ENCODE results near the gene PAK4. TPM values are rescaled to one million over a fixed set of nuclear protein-coding genes. Genes with fewer than 3 reads are reported as not detected.

The PAK4 gene
- total RNA-seq, 1 experiment from 2014 or later = 63.1 TPM

- peaks cover 2% of the 10 kb centered on the region for H3K23me2 ChIP-seq (ENCODE audit: insufficient read length, low read depth, low read length, poor library complexity, severe bottlenecking)
- H3K4ac ChIP-seq (ENCODE audit: low read depth, low read length) = no peak overlapping the region
- no peaks in the 10 kb centered on the region for H3K27me3 Mint-ChIP-seq (ENCODE audit: low read depth)
- no peak overlapping the region for H4K5ac ChIP-seq (ENCODE audit: insufficient read length, low read depth, low read length)
- no peak overlapping the region for H2AK5ac ChIP-seq (ENCODE audit: insufficient read length, low read length)
- H3K9me3 Mint-ChIP-seq = no peaks in the 10 kb centered on the region
- H3K9me3 ChIP-seq (ENCODE audit: control insufficient read depth, low read depth, low read length) = no peaks in the 10 kb centered on the region
- H3T11ph ChIP-seq (ENCODE audit: low read length) = no peak overlapping the region
- no peak overlapping the region for H2AFZ ChIP-seq (ENCODE audit: low read length)
- WGBS (ENCODE audit: extremely low coverage, insufficient read length, low lambda C conversion rate) = no CpG with 5 or more reads among the region's 23 CpGs
- peak overlapping the region; percentile 5 for H3K27ac ChIP-seq (ENCODE audit: insufficient read length, low read depth, low read length)
- no peak for TF ChIP-seq CTCF (conservative IDR thresholded peaks at IDR 0.05)
- peaks cover 5% of the 10 kb centered on the region; the same call in 1 of the 2 replicates for H3K4me1 ChIP-seq (ENCODE audit: insufficient read depth, low read length)
- H3K4me2 ChIP-seq (ENCODE audit: insufficient read depth, insufficient read length, low read length) = no peak overlapping the region
- H3K4me3 Mint-ChIP-seq = no peak overlapping the region; a peak in 1 of 5 replicates
- no peak overlapping the region for H2BK20ac ChIP-seq (ENCODE audit: low read depth, low read length, poor library complexity, severe bottlenecking)
- peaks cover 37 to 49% of the 10 kb centered on the region in 2 experiments for H3K4me1 Mint-ChIP-seq
- H4K8ac ChIP-seq (replicated peaks; ENCODE audit: insufficient read length, low read depth, low read length) = peak overlapping the region; percentile 90
- no peak overlapping the region for H2BK12ac ChIP-seq (ENCODE audit: insufficient read length, low read depth, low read length)
- H3K18ac ChIP-seq (ENCODE audit: insufficient read length, low read depth, low read length) = no peak overlapping the region
- H3K27ac Mint-ChIP-seq = peak overlapping the region; percentile 75 to 85 (median 84); a peak in 6 of 7 replicates
- H3K14ac ChIP-seq (ENCODE audit: insufficient read depth, low read length) = no peak overlapping the region; the same call in 1 of the 2 replicates
- H3K36me3 Mint-ChIP-seq (ENCODE audit: insufficient read depth in 1 of 3, low read depth in 3 of 3) = peaks cover 2 to 13% (median 6%) of the 10 kb centered on the region in 3 experiments; a peak in 6 of 7 replicates
- H4K91ac ChIP-seq (ENCODE audit: insufficient read length, low read depth, low read length) = no peak overlapping the region
- no peak overlapping the region for H2BK15ac ChIP-seq (ENCODE audit: low read depth, low read length)
- peak overlapping the region; percentile 19 for H3K56ac ChIP-seq (ENCODE audit: insufficient read length, low read depth, low read length)
- no peak for DNase-seq
- H2BK120ac ChIP-seq (ENCODE audit: low read depth, low read length, poor library complexity, severe bottlenecking) = no peak overlapping the region
- H3K79me1 ChIP-seq (ENCODE audit: insufficient read depth, low read depth, low read length, poor library complexity, severe bottlenecking) = no peaks in the 10 kb centered on the region
- H2BK5ac ChIP-seq (ENCODE audit: insufficient read length, low read length) = no peak overlapping the region
- peak overlapping the region; percentile 58 for H3K23ac ChIP-seq (ENCODE audit: insufficient read length, low read depth, low read length)
- no peaks in the 10 kb centered on the region for H3K27me3 ChIP-seq (ENCODE audit: insufficient read depth, low read length)
- H3K9ac ChIP-seq (ENCODE audit: extremely low read depth, insufficient read length, low read length) = no peak overlapping the region
- H4K20me1 ChIP-seq (ENCODE audit: control insufficient read depth, insufficient read depth, insufficient read length) = peaks cover 5% of the 10 kb centered on the region
- peaks cover 4% of the 10 kb centered on the region; the same call in 1 of the 2 replicates for H3K79me2 ChIP-seq (ENCODE audit: insufficient read depth, low read length)
These were observed 31.9 kb downstream of the PAK4 start for GRCh38 chr19:39157275-39157996.

Measured in H9 (cell line).